Naive thymus-derived CD4-positive, alpha-beta T cell (primary cell): ENCODE results near the gene RSU1. TPM values are rescaled to one million over a fixed set of nuclear protein-coding genes. Genes with fewer than 3 reads are reported as not detected.

Experiments used
- ATAC-seq: fragments of 150-1000 bp; cut with Tn5 transposase; 2 replicates; pipeline ENCODE4 v1.10.0; 2021; ENCODE audit warnings: mild to moderate bottlenecking, moderate library complexity
- CTCF ChIA-PET: fragments of 350-600 bp; sonication (Branson Sonifier 250); formaldehyde crosslinking; loops from one replicate; lab custom pipeline; 2021; ENCODE audit warnings: antibody characterized with exemption; lab: Charles Lee
- POLR2A ChIA-PET: fragments of 350-600 bp; sonication (Branson Sonifier 250); formaldehyde crosslinking; loops from one replicate; lab custom pipeline; 2021; ENCODE audit warnings: antibody characterized with exemption, inconsistent platforms; lab: Charles Lee
- DNase-seq, 9 donors: peaks; one replicate each; pipeline versions ENCODE4 v3.0.0 to v3.0.0-alpha.2; 2020 to 2022; ENCODE audit warnings: mixed read lengths in 1 of 9
- H3K27ac ChIP-seq: one replicate; pipeline ENCODE4 v1.7.0; 2013; ENCODE audit warnings: mild to moderate bottlenecking, low read depth, low read length, moderate library complexity
- H3K27me3 ChIP-seq, 2 donors: one replicate each; pipeline ENCODE4 v1.7.0; 2013; ENCODE audit warnings: low read length in 2 of 2, mild to moderate bottlenecking in 2 of 2, moderate library complexity in 2 of 2; ENCODE audit not compliant: control insufficient read depth in 2 of 2, insufficient read depth in 2 of 2
- H3K36me3 ChIP-seq, 3 experiments: 1 replicate in 2 of 3; 2 replicates in 1 of 3; pipeline ENCODE4 v1.7.0; 2013; ENCODE audit warnings: low read length in 3 of 3, mild to moderate bottlenecking in 3 of 3, moderate library complexity in 1 of 3; ENCODE audit not compliant: insufficient read depth in 3 of 3, control insufficient read depth in 2 of 3
- H3K4me1 ChIP-seq, 2 donors: one replicate each; pipeline ENCODE4 v1.7.0; 2013; ENCODE audit warnings: low read length in 2 of 2, mild to moderate bottlenecking in 2 of 2, moderate library complexity in 1 of 2; ENCODE audit not compliant: control insufficient read depth in 2 of 2, insufficient read depth in 2 of 2
- H3K4me3 ChIP-seq: 2 replicates; pipeline ENCODE4 v1.7.0; 2013; ENCODE audit warnings: mild to moderate bottlenecking, low read length
- H3K9me3 ChIP-seq, 3 experiments: 1 replicate in 2 of 3; 2 replicates in 1 of 3; pipeline ENCODE4 v1.7.0; 2013; ENCODE audit warnings: low read length in 3 of 3; ENCODE audit not compliant: control insufficient read depth in 2 of 3
- H3K27ac Mint-ChIP-seq, 9 donors: one replicate each; pipeline ENCODE4 v1.8.0; 2020 to 2022; ENCODE audit warnings: mixed read lengths in 9 of 9, mild to moderate bottlenecking in 8 of 9, moderate library complexity in 5 of 9, inconsistent platforms in 2 of 9
- H3K27me3 Mint-ChIP-seq, 5 donors: one replicate each; pipeline ENCODE4 v1.8.0; 2021 to 2022; ENCODE audit warnings: mixed read lengths in 5 of 5, mild to moderate bottlenecking in 1 of 5
- H3K36me3 Mint-ChIP-seq, 5 donors: one replicate each; pipeline ENCODE4 v1.8.0; 2020 to 2022; ENCODE audit warnings: mixed read lengths in 5 of 5, mild to moderate bottlenecking in 3 of 5, inconsistent platforms in 1 of 5
- H3K4me1 Mint-ChIP-seq, 7 donors: one replicate each; pipeline ENCODE4 v1.8.0; 2020 to 2022; ENCODE audit warnings: mixed read lengths in 7 of 7, mild to moderate bottlenecking in 3 of 7, inconsistent platforms in 1 of 7
- H3K4me3 Mint-ChIP-seq, 10 donors: one replicate each; pipeline ENCODE4 v1.8.0; 2020 to 2022; ENCODE audit warnings: mild to moderate bottlenecking in 10 of 10, mixed read lengths in 10 of 10, moderate library complexity in 6 of 10, inconsistent platforms in 2 of 10
- H3K9me3 Mint-ChIP-seq, 11 donors: one replicate each; pipeline ENCODE4 v1.8.0; 2020 to 2022; ENCODE audit warnings: mixed read lengths in 11 of 11, mild to moderate bottlenecking in 4 of 11, inconsistent platforms in 1 of 11, moderate library complexity in 1 of 11
- intact Hi-C, 2 donors: fragments of 100-400 bp; cut with micrococcal nuclease; formaldehyde crosslinking; loops; one replicate each; pipeline ENCODE4 v1.15.1; 2023
- polyA plus RNA-seq, 2 donors: library from polyadenylated mRNA; unstranded; fragments of 300-500 nt; fragmentation: Illumina TruSeq; gene quantifications; one replicate each; pipeline ENCODE4 v1.2.3, GENCODE V29; 2021
- total RNA-seq, 6 experiments: library from RNA in 5 of 6; stranded (reverse) in 5 of 6; gene quantifications; 1 replicate in 5 of 6; 2 replicates in 1 of 6; pipeline ENCODE4 v1.2.3 and lab custom pipeline; 2021 to 2026

Gene RSU1
- total and polyA plus RNA-seq, 7 experiments from 2014 or later = 36.1 to 108 (median 50.4) TPM

DNA sequence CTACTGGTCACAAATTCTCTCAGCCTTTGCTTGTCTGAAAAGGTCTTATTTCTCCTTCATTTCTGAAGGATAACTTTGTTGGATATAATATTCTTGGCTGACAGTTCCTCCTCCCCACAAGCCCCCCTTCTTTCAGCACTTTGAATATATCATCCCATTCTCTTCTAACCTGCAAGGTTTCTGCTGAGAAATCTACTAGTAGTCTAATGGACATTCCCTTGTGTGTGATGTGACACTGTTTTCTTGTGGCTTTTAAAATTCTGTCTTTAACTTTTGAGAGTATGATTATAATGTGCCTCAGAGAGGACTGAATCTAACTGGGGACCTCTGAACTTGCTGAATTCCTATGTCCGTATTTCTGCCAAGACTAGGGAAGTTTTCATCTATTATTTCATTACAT is 104.3 kb downstream of the RSU1 start:
- Mint-ChIP-seq H3K4me3 (no peak overlapping the region), H3K36me3 (peaks cover 18 to 73% (median 62%) of the 10 kb centered on the region in 5 donors)
- CTCF ChIA-PET = no interaction called here

DNA sequence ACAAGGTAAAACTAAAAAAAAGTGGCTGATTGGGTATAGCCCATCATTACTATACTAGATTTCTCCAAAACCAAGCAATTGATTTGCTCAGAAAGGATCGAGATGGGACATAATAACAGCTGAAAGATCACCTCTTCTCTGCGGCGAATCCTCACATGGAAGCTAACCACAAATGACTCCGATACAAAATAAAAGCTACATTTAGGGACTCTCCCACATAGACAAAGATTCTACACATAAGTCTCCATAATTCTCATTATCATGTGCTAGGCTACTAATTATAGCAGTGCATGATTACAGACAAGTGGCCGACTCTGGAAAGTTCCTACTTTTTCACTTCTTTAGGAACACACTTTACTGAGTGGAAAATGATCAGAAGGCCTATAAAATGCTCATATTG is 116.9 kb downstream of the RSU1 start:
- intact Hi-C loops = no loop called here
- no peak for DNase-seq
- peaks cover 0 to 53% (median 16%) of the 10 kb centered on the region in 5 donors for H3K36me3 Mint-ChIP-seq
- H3K4me3 ChIP-seq = no peak overlapping the region
- no peaks in the 10 kb centered on the region for H3K4me1 Mint-ChIP-seq
- H3K4me1 ChIP-seq = no peaks in the 10 kb centered on the region
- H3K36me3 ChIP-seq = peaks cover 0 to 6% (median 0%) of the 10 kb centered on the region in 3 experiments
- ChIA-PET POLR2A (no interaction called here), CTCF (no interaction called here)
- H3K27me3 ChIP-seq = no peaks in the 10 kb centered on the region
- H3K27ac Mint-ChIP-seq = no peak overlapping the region
- H3K9me3 Mint-ChIP-seq = peaks cover 0 to 5% (median 0%) of the 10 kb centered on the region in 11 donors
- H3K4me3 Mint-ChIP-seq = no peak overlapping the region
- no peak overlapping the region for H3K27ac ChIP-seq
- H3K9me3 ChIP-seq = no peaks in the 10 kb centered on the region
- no peaks in the 10 kb centered on the region for H3K27me3 Mint-ChIP-seq
- no peak for ATAC-seq

More for the DNA sequence above, 104.3 kb downstream of the RSU1 start:
- Histone ChIP-seq H3K27ac (no peak overlapping the region), H3K4me3 (no peak overlapping the region), H3K9me3 (peaks cover 0 to 21% (median 0%) of the 10 kb centered on the region in 3 experiments), H3K4me1 (no peaks in the 10 kb centered on the region), H3K27me3 (no peaks in the 10 kb centered on the region), H3K36me3 (no peaks in the 10 kb centered on the region)
- POLR2A ChIA-PET = no interaction called here
- no peak for DNase-seq
- Mint-ChIP-seq H3K27me3 (no peaks in the 10 kb centered on the region), H3K4me1 (peaks cover 0 to 6% (median 0%) of the 10 kb centered on the region in 7 donors), H3K27ac (no peak overlapping the region), H3K9me3 (peaks cover 11 to 74% (median 42%) of the 10 kb centered on the region in 11 donors)
- ATAC-seq = no peak
- intact Hi-C loops = no loop called here

DNA sequence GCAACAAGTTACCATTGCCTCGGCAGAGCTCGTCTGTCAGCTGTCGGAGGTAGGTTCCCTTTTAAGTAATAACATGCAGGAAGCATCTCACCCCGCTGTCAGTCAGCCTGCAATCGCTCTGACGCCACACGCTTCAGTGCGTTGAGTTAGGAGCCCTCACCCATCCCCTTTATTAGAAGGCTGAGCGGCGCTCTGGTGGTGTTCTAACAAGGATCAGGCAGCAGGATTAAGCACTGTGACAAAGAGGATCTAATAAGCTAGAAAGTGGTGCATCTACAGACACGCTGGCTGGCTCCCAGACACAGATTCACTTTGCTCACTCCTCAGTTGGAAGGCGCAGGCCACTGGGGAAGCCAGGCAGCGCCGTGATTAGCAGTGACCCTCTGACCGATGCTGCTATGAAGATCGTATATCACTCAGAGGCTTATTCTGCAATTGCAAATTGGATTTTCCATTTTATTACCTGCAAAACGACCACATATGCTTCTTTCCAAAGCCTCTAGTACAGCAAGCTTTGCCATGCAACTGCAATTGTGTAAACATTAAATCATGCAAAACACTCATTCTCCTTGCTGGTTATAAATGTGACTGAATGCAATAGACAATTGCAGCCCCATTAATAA is 117.7 kb downstream of the RSU1 start:
- Histone ChIP-seq H3K4me1 (no peaks in the 10 kb centered on the region), H3K9me3 (no peaks in the 10 kb centered on the region), H3K27ac (no peak overlapping the region), H3K36me3 (peaks cover 0 to 6% (median 0%) of the 10 kb centered on the region in 3 experiments), H3K4me3 (no peak overlapping the region), H3K27me3 (no peaks in the 10 kb centered on the region)
- Mint-ChIP-seq H3K27ac (no peak overlapping the region), H3K4me1 (no peaks in the 10 kb centered on the region), H3K4me3 (no peak overlapping the region), H3K9me3 (peaks cover 0 to 2% (median 0%) of the 10 kb centered on the region in 11 donors), H3K36me3 (peaks cover 0 to 56% (median 24%) of the 10 kb centered on the region in 5 donors), H3K27me3 (no peaks in the 10 kb centered on the region)
- intact Hi-C loops = no loop called here
- no peak for DNase-seq
- ChIA-PET CTCF (no interaction called here), POLR2A (no interaction called here)
- no peak for ATAC-seq

GRCh38 chr10:16698461-16698860 is 118.8 kb downstream of the RSU1 start:
- H3K4me3 Mint-ChIP-seq = no peak overlapping the region
- no peaks in the 10 kb centered on the region for H3K27me3 ChIP-seq
- no peak overlapping the region for H3K27ac ChIP-seq
- DNase-seq (no peak), ATAC-seq (no peak)
- no peak overlapping the region for H3K4me3 ChIP-seq
- peaks cover 0 to 2% (median 0%) of the 10 kb centered on the region in 11 donors for H3K9me3 Mint-ChIP-seq
- ChIA-PET CTCF (no interaction called here), POLR2A (no interaction called here)
- H3K27ac Mint-ChIP-seq = no peak overlapping the region
- H3K4me1 Mint-ChIP-seq = no peaks in the 10 kb centered on the region
- H3K27me3 Mint-ChIP-seq = no peaks in the 10 kb centered on the region
- H3K36me3 ChIP-seq = peaks cover 0 to 11% (median 0%) of the 10 kb centered on the region in 3 experiments
- peaks cover 0 to 66% (median 32%) of the 10 kb centered on the region in 5 donors for H3K36me3 Mint-ChIP-seq
- no peaks in the 10 kb centered on the region for H3K9me3 ChIP-seq
- no peaks in the 10 kb centered on the region for H3K4me1 ChIP-seq
- intact Hi-C loops = no loop called here

- peaks cover 4 to 74% (median 51%) of the 10 kb centered on the region in 5 donors for H3K36me3 Mint-ChIP-seq
- Histone ChIP-seq H3K36me3 (peaks cover 0 to 12% (median 0%) of the 10 kb centered on the region in 3 experiments), H3K27me3 (no peaks in the 10 kb centered on the region), H3K27ac (no peak overlapping the region), H3K4me3 (no peak overlapping the region), H3K4me1 (no peaks in the 10 kb centered on the region), H3K9me3 (no peaks in the 10 kb centered on the region)
- no peak overlapping the region for H3K4me3 Mint-ChIP-seq
- no peaks in the 10 kb centered on the region for H3K27me3 Mint-ChIP-seq
- H3K4me1 Mint-ChIP-seq = no peaks in the 10 kb centered on the region
- intact Hi-C loops = no loop called here
- CTCF ChIA-PET = no interaction called here
- no peak for ATAC-seq
- POLR2A ChIA-PET = no interaction called here
- H3K27ac Mint-ChIP-seq = no peak overlapping the region
- H3K9me3 Mint-ChIP-seq = no peaks in the 10 kb centered on the region
- DNase-seq = no peak
Observed at GRCh38 chr10:16690417-16690816, 126.8 kb downstream of the RSU1 start.

GRCh38 chr10:16689696-16690095 is 127.5 kb downstream of the RSU1 start:
- ATAC-seq (no peak), DNase-seq (no peak)
- H3K27ac ChIP-seq = no peak overlapping the region
- Mint-ChIP-seq H3K27ac (no peak overlapping the region), H3K4me3 (no peak overlapping the region), H3K27me3 (no peaks in the 10 kb centered on the region), H3K36me3 (peaks cover 4 to 72% (median 43%) of the 10 kb centered on the region in 5 donors), H3K4me1 (no peaks in the 10 kb centered on the region), H3K9me3 (no peaks in the 10 kb centered on the region)
- H3K36me3 ChIP-seq = peaks cover 0 to 12% (median 0%) of the 10 kb centered on the region in 3 experiments
- intact Hi-C loops = no loop called here
- POLR2A ChIA-PET = no interaction called here
- no peaks in the 10 kb centered on the region for H3K27me3 ChIP-seq
- H3K9me3 ChIP-seq = no peaks in the 10 kb centered on the region
- no peaks in the 10 kb centered on the region for H3K4me1 ChIP-seq
- H3K4me3 ChIP-seq = no peak overlapping the region
- CTCF ChIA-PET = no interaction called here

- no peaks in the 10 kb centered on the region for H3K9me3 ChIP-seq
- no peaks in the 10 kb centered on the region for H3K4me1 ChIP-seq
- DNase-seq (no peak), ATAC-seq (no peak)
- Mint-ChIP-seq H3K27me3 (no peaks in the 10 kb centered on the region), H3K36me3 (peaks cover 4 to 72% (median 43%) of the 10 kb centered on the region in 5 donors), H3K9me3 (no peaks in the 10 kb centered on the region), H3K27ac (no peak overlapping the region), H3K4me3 (no peak overlapping the region), H3K4me1 (peaks cover 0 to 1% (median 0%) of the 10 kb centered on the region in 7 donors)
- CTCF ChIA-PET = no interaction called here
- intact Hi-C loops = no loop called here
- H3K27ac ChIP-seq = no peak overlapping the region
- POLR2A ChIA-PET = no interaction called here
- H3K27me3 ChIP-seq = no peaks in the 10 kb centered on the region
- peaks cover 0 to 10% (median 0%) of the 10 kb centered on the region in 3 experiments for H3K36me3 ChIP-seq
- H3K4me3 ChIP-seq = no peak overlapping the region
Observed at GRCh38 chr10:16689227-16689626, 128.0 kb downstream of the RSU1 start.
